ENCODE measurements around the gene DGKI. TPM values are rescaled to one million over a fixed set of nuclear protein-coding genes. Genes with fewer than 3 reads are reported as not detected.

Gene DGKI
- total and polyA plus RNA-seq, 2 donors (not counting 1 experiment from before 2014, with no cell fraction given): not detected

DNA sequence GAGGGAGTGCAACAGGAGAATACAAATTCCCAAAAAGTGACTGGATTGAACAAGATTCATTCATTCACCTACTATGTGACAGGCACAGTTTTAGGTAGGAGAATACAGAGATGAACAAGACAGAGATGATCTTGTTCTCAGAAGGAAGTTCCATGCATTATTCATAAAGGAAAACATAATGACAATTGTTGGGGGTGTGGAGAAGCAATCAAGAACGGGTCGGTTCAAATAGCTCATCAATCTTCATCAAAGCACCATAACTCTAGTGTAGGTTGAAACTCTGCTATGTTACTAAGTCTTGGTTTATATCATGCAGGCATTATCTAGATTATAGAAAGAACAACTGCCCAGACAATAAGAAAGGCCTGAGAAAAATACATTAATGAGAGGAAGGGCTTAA lies 243.7 kb downstream of the DGKI start:
- Histone ChIP-seq H3K27me3 (replicated peaks in 1 of 4; ENCODE audit: control extremely low read depth in 1 of 4, control insufficient read depth in 3 of 4, insufficient read depth in 4 of 4, low read length in 3 of 4) (peaks cover 0 to 4% (median 0%) of the 10 kb centered on the region in 4 experiments), H3K9ac (ENCODE audit: low read length) (no peak overlapping the region), H3K9me3 (ENCODE audit: control extremely low read depth in 1 of 3, control insufficient read depth in 2 of 3, insufficient read depth in 1 of 3, low read length in 2 of 3) (no peaks in the 10 kb centered on the region), H3K4me1 (ENCODE audit: control insufficient read depth in 2 of 2, insufficient read depth in 2 of 2, low read length in 2 of 2) (no peaks in the 10 kb centered on the region), H4K20me1 (ENCODE audit: control insufficient read depth, insufficient read depth, low read length, poor library complexity, severe bottlenecking) (no peaks in the 10 kb centered on the region), H2AFZ (ENCODE audit: insufficient read depth, low read depth, low read length, poor library complexity, severe bottlenecking) (no peak overlapping the region), H3K79me2 (ENCODE audit: control insufficient read depth, insufficient read depth, low read length) (no peaks in the 10 kb centered on the region), H3K4me3 (ENCODE audit: control extremely low read depth in 1 of 5, extremely low read depth in 1 of 5, insufficient read depth in 1 of 5, low read depth in 2 of 5, low read length in 4 of 5) (no peak overlapping the region), H3K36me3 (replicated peaks in 1 of 2; ENCODE audit: control extremely low read depth in 1 of 2, control insufficient read depth in 1 of 2, extremely low read depth in 1 of 2, insufficient read depth in 2 of 2, low read length in 1 of 2) (no peaks in the 10 kb centered on the region), H3K27ac (ENCODE audit: low read length in 2 of 2) (no peak overlapping the region), H3K4me2 (replicated peaks; ENCODE audit: low read depth, low read length, poor library complexity, severe bottlenecking) (no peak overlapping the region)
- WGBS (ENCODE audit: insufficient coverage): no CpG with 5 or more reads among the region's 2 CpGs
- ATAC-seq (ENCODE audit: low read depth): no peak
- H3K27ac Mint-ChIP-seq: no peak overlapping the region
- no peaks in the 10 kb centered on the region for H3K4me1 Mint-ChIP-seq
- no peak for TF ChIP-seq EZH2 (IDR thresholded peaks at IDR 0.05; ENCODE audit: borderline replicate concordance, insufficient read depth, low read depth, low read length, poor library complexity, severe bottlenecking)
- no peak for TF ChIP-seq CTCF (IDR thresholded peaks at IDR 0.05)
- H3K9me3 Mint-ChIP-seq (ENCODE audit: insufficient read depth): no peaks in the 10 kb centered on the region
- POLR2A ChIA-PET: no interaction called here
- CTCF ChIA-PET: interaction anchor here (0.6 kb wide), 1 partner anchor 1413 kb away, joined by 3 read pairs; no protein-coding TSS in a partner anchor
- H3K4me3 Mint-ChIP-seq: no peak overlapping the region
- intact Hi-C loops (cut with micrococcal nuclease): no loop called here
- DNase-seq: no peak
- H3K27me3 Mint-ChIP-seq: peaks cover 9% of the 10 kb centered on the region

- Histone ChIP-seq H3K27ac (ENCODE audit: low read length in 2 of 2) (no peak overlapping the region), H3K79me2 (ENCODE audit: control insufficient read depth, insufficient read depth, low read length) (no peaks in the 10 kb centered on the region), H4K20me1 (ENCODE audit: control insufficient read depth, insufficient read depth, low read length, poor library complexity, severe bottlenecking) (no peaks in the 10 kb centered on the region), H3K27me3 (replicated peaks in 1 of 4; ENCODE audit: control extremely low read depth in 1 of 4, control insufficient read depth in 3 of 4, insufficient read depth in 4 of 4, low read length in 3 of 4) (peaks cover 0 to 4% (median 0%) of the 10 kb centered on the region in 4 experiments), H2AFZ (ENCODE audit: insufficient read depth, low read depth, low read length, poor library complexity, severe bottlenecking) (no peak overlapping the region), H3K4me1 (ENCODE audit: control insufficient read depth in 2 of 2, insufficient read depth in 2 of 2, low read length in 2 of 2) (no peaks in the 10 kb centered on the region), H3K36me3 (replicated peaks in 1 of 2; ENCODE audit: control extremely low read depth in 1 of 2, control insufficient read depth in 1 of 2, extremely low read depth in 1 of 2, insufficient read depth in 2 of 2, low read length in 1 of 2) (no peaks in the 10 kb centered on the region), H3K9me3 (ENCODE audit: control extremely low read depth in 1 of 3, control insufficient read depth in 2 of 3, insufficient read depth in 1 of 3, low read length in 2 of 3) (no peaks in the 10 kb centered on the region), H3K9ac (ENCODE audit: low read length) (no peak overlapping the region), H3K4me2 (replicated peaks; ENCODE audit: low read depth, low read length, poor library complexity, severe bottlenecking) (no peak overlapping the region), H3K4me3 (ENCODE audit: control extremely low read depth in 1 of 5, extremely low read depth in 1 of 5, insufficient read depth in 1 of 5, low read depth in 2 of 5, low read length in 4 of 5) (no peak overlapping the region)
- TF ChIP-seq CTCF (IDR thresholded peaks at IDR 0.05) (no peak), EZH2 (IDR thresholded peaks at IDR 0.05; ENCODE audit: borderline replicate concordance, insufficient read depth, low read depth, low read length, poor library complexity, severe bottlenecking) (no peak)
- ChIA-PET POLR2A (no interaction called here), CTCF (no interaction called here)
- no peak for DNase-seq
- no peaks in the 10 kb centered on the region for H3K9me3 Mint-ChIP-seq (ENCODE audit: insufficient read depth)
- H3K4me1 Mint-ChIP-seq: no peaks in the 10 kb centered on the region
- intact Hi-C loops (cut with micrococcal nuclease): no loop called here
- H3K4me3 Mint-ChIP-seq: no peak overlapping the region
- ATAC-seq (ENCODE audit: low read depth): no peak
- no peak overlapping the region for H3K27ac Mint-ChIP-seq
- no CpG with 5 or more reads among the region's 6 CpGs for WGBS (ENCODE audit: insufficient coverage)
- H3K27me3 Mint-ChIP-seq: peaks cover 9% of the 10 kb centered on the region
Measured at GRCh38 chr7:137601642-137602041, 245.1 kb downstream of the DGKI start.

Measured in B cell (primary cell).